H1 (cell line): ENCODE measurements around the gene EPB41L2. TPM values are rescaled to one million over a fixed set of nuclear protein-coding genes. Genes with fewer than 3 reads are reported as not detected.

Experiments
- CREB1 ChIP-seq: IDR thresholded peaks from 2 replicates; pipeline ENCODE4 v1.6.1; 2012; ENCODE audit warnings: inconsistent platforms
- EZH2 ChIP-seq: fragments of 200-600 bp; sonication (generic); IDR thresholded peaks from 2 replicates; pipeline ENCODE4 v1.7.1; 2012; ENCODE audit warnings: low read depth, mild to moderate bottlenecking, moderate library complexity, low read length, inconsistent platforms; ENCODE audit not compliant: severe bottlenecking
- KDM1A ChIP-seq: fragments of 200-600, 300-600 bp; sonication (generic); IDR thresholded peaks from 2 replicates; pipeline ENCODE4 v1.7.1; 2016; ENCODE audit warnings: mild to moderate bottlenecking, low read length, borderline replicate concordance
- KDM4A ChIP-seq: IDR thresholded peaks from one replicate; pipeline ENCODE4 v1.7.1; 2012; ENCODE audit warnings: low read depth, mild to moderate bottlenecking, moderate library complexity, low read length, inconsistent platforms; ENCODE audit not compliant: severe bottlenecking
- RFX5 ChIP-seq: IDR thresholded peaks from 2 replicates; pipeline ENCODE4 v1.6.1; 2011; ENCODE audit warnings: low read depth, low read length, improper control_type of control experiment, borderline replicate concordance
- polyA plus RNA-seq, 7 experiments: library from polyadenylated mRNA; depleted of rRNA in 3 of 7; stranded (reverse) in 5 of 7; unstranded in 2 of 7; fragments of >200 nt in 5 of 7; fragments of 200-250 nt in 2 of 7; gene quantifications; 1 replicate in 5 of 7; 2 replicates in 1 of 7; 4 replicates in 1 of 7; pipeline versions ENCODE4 v1.2.1 to v1.2.3, GENCODE V29; 2011 to 2013; ENCODE audit warnings: missing spikeins in 2 of 7, mixed read lengths in 2 of 7
- total RNA-seq: library from RNA; stranded (reverse); fragmentation: NEBNext Ultra II Directional; extraction: Animal tissue kit (Norgen Biotek cat#: 25700); gene quantifications from 2 replicates; pipeline ENCODE4 v1.2.1, GENCODE V29; 2021

Gene EPB41L2
- total and polyA plus RNA-seq, 2 of the 8 experiments (the other 6 are each of a cell fraction or from before 2014, with no cell fraction given), result 22.5 to 123 TPM

- no peak for TF ChIP-seq KDM4A
- no peak for TF ChIP-seq CREB1
- TF ChIP-seq EZH2, result no peak
- TF ChIP-seq KDM1A, result no peak
- no peak for TF ChIP-seq RFX5
Observed at GRCh38 chr6:130982135-130982534, 80.9 kb downstream of the EPB41L2 start (continued).
